KMS-11 (cell line): ENCODE measurements around the gene SIRPG.

Source experiments
- H2AFZ ChIP-seq: fragments of 200-600 bp; sonication (generic); 2 replicates; pipeline ENCODE4 v1.6.1; 2016; ENCODE audit warnings: antibody characterized with exemption, mixed run types, low read depth
- H3K27ac ChIP-seq: fragments of 200-600 bp; sonication (generic); 2 replicates; pipeline ENCODE4 v1.6.1; 2016; ENCODE audit warnings: mild to moderate bottlenecking, mixed run types
- H3K27me3 ChIP-seq: fragments of 200-600 bp; sonication (generic); 2 replicates; pipeline ENCODE4 v1.6.1; 2017; ENCODE audit warnings: mild to moderate bottlenecking, low read depth, mixed run types, moderate library complexity; ENCODE audit not compliant: insufficient read depth
- H3K36me3 ChIP-seq: fragments of 200-600 bp; sonication (generic); 2 replicates; pipeline ENCODE4 v1.6.1; 2017; ENCODE audit warnings: mild to moderate bottlenecking, mixed run types; ENCODE audit not compliant: insufficient read depth
- H3K4me1 ChIP-seq: fragments of 200-600 bp; sonication (generic); 2 replicates; pipeline ENCODE4 v1.6.1; 2016; ENCODE audit warnings: mild to moderate bottlenecking, low read depth, mixed run types; ENCODE audit not compliant: poor library complexity, severe bottlenecking
- H3K4me2 ChIP-seq: fragments of 200-600 bp; sonication (generic); 2 replicates; pipeline ENCODE4 v1.7.0; 2016; ENCODE audit warnings: mild to moderate bottlenecking, mixed run types
- H3K4me3 ChIP-seq: fragments of 200-600 bp; sonication (generic); IDR thresholded peaks from 2 replicates; pipeline ENCODE4 v1.6.1; 2017; ENCODE audit warnings: low read depth, low read length, mixed read lengths; ENCODE audit not compliant: insufficient read depth
- H3K79me2 ChIP-seq: fragments of 200-600 bp; sonication (generic); 2 replicates; pipeline ENCODE4 v1.6.1; 2016; ENCODE audit warnings: low read depth, mixed run types; ENCODE audit not compliant: insufficient read depth
- H3K9ac ChIP-seq: fragments of 200-600 bp; sonication (generic); 2 replicates; pipeline ENCODE4 v1.6.1; 2016; ENCODE audit warnings: mild to moderate bottlenecking, mixed run types
- H4K20me1 ChIP-seq: fragments of 200-600 bp; sonication (generic); 2 replicates; pipeline ENCODE4 v1.6.1; 2016; ENCODE audit warnings: mild to moderate bottlenecking, mixed run types; ENCODE audit not compliant: insufficient read depth
- CTCF ChIP-seq: fragments of 200-600 bp; sonication (generic); conservative IDR thresholded peaks from 2 replicates; pipeline ENCODE4 v1.6.1; 2017; ENCODE audit warnings: low read depth, mild to moderate bottlenecking, antibody characterized with exemption, low read length, moderate library complexity, mixed read lengths

Gene SIRPG

GRCh38 chr20:1626528-1627199 lies 30.9 kb downstream of the SIRPG start:
- Histone ChIP-seq H3K36me3 (no peaks in the 10 kb centered on the region), H3K9ac (no peak overlapping the region), H3K79me2 (no peaks in the 10 kb centered on the region), H3K4me3 (no peak overlapping the region), H3K4me2 (no peak overlapping the region), H2AFZ (no peak overlapping the region), H3K27ac (no peak overlapping the region), H3K27me3 (no peaks in the 10 kb centered on the region), H3K4me1 (no peaks in the 10 kb centered on the region), H4K20me1 (no peaks in the 10 kb centered on the region)
- TF ChIP-seq CTCF: no peak

GRCh38 chr20:1625083-1625690 lies 32.4 kb downstream of the SIRPG start:
- Histone ChIP-seq H3K4me1 (no peaks in the 10 kb centered on the region), H3K27ac (no peak overlapping the region), H3K27me3 (no peaks in the 10 kb centered on the region), H3K4me3 (no peak overlapping the region), H3K36me3 (no peaks in the 10 kb centered on the region), H3K9ac (no peak overlapping the region), H4K20me1 (no peaks in the 10 kb centered on the region), H3K79me2 (no peaks in the 10 kb centered on the region), H2AFZ (no peak overlapping the region), H3K4me2 (no peak overlapping the region)
- TF ChIP-seq CTCF: no peak

- no peaks in the 10 kb centered on the region for H4K20me1 ChIP-seq
- H3K4me1 ChIP-seq: no peaks in the 10 kb centered on the region
- H3K27me3 ChIP-seq: no peaks in the 10 kb centered on the region
- no peak overlapping the region for H2AFZ ChIP-seq
- H3K9ac ChIP-seq: no peak overlapping the region
- no peak for TF ChIP-seq CTCF
- no peaks in the 10 kb centered on the region for H3K36me3 ChIP-seq
- H3K4me3 ChIP-seq: no peak overlapping the region
- no peaks in the 10 kb centered on the region for H3K79me2 ChIP-seq
- no peak overlapping the region for H3K27ac ChIP-seq
- H3K4me2 ChIP-seq: no peak overlapping the region
Observed at GRCh38 chr20:1623501-1624205, 33.9 kb downstream of the SIRPG start.

GRCh38 chr20:1622450-1622849 lies 35.1 kb downstream of the SIRPG start:
- H4K20me1 ChIP-seq: no peaks in the 10 kb centered on the region
- no peaks in the 10 kb centered on the region for H3K27me3 ChIP-seq
- H3K27ac ChIP-seq: no peak overlapping the region
- no peaks in the 10 kb centered on the region for H3K36me3 ChIP-seq
- H3K4me3 ChIP-seq: no peak overlapping the region
- H3K4me2 ChIP-seq: no peak overlapping the region
- no peaks in the 10 kb centered on the region for H3K4me1 ChIP-seq
- H3K9ac ChIP-seq: no peak overlapping the region
- no peak overlapping the region for H2AFZ ChIP-seq
- no peaks in the 10 kb centered on the region for H3K79me2 ChIP-seq
- TF ChIP-seq CTCF: no peak
